Endothelial cell of umbilical vein (primary cell): ENCODE data around the gene PRDM16.

Experiments used
- CTCF ChIP-seq, 2 donors: IDR thresholded peaks; 1 replicate in 1 of 2; 2 replicates in 1 of 2; pipeline ENCODE4 v1.5.1; 2011; ENCODE audit warnings: low read length in 2 of 2, mild to moderate bottlenecking in 2 of 2, moderate library complexity in 2 of 2, control low read depth in 1 of 2, inconsistent platforms in 1 of 2, low read depth in 1 of 2; ENCODE audit not compliant: insufficient read depth in 1 of 2; ENCODE audit errors: extremely low read depth in 1 of 2
- JUN ChIP-seq: IDR thresholded peaks from 2 replicates; pipeline ENCODE4 v1.6.1; 2011; ENCODE audit warnings: borderline replicate concordance, low read depth; ENCODE audit not compliant: insufficient read length, insufficient read depth
- POLR2A ChIP-seq: IDR thresholded peaks from 2 replicates; pipeline ENCODE4 v1.6.1; 2012; ENCODE audit warnings: low read depth, mild to moderate bottlenecking, control low read depth, low read length

DNA sequence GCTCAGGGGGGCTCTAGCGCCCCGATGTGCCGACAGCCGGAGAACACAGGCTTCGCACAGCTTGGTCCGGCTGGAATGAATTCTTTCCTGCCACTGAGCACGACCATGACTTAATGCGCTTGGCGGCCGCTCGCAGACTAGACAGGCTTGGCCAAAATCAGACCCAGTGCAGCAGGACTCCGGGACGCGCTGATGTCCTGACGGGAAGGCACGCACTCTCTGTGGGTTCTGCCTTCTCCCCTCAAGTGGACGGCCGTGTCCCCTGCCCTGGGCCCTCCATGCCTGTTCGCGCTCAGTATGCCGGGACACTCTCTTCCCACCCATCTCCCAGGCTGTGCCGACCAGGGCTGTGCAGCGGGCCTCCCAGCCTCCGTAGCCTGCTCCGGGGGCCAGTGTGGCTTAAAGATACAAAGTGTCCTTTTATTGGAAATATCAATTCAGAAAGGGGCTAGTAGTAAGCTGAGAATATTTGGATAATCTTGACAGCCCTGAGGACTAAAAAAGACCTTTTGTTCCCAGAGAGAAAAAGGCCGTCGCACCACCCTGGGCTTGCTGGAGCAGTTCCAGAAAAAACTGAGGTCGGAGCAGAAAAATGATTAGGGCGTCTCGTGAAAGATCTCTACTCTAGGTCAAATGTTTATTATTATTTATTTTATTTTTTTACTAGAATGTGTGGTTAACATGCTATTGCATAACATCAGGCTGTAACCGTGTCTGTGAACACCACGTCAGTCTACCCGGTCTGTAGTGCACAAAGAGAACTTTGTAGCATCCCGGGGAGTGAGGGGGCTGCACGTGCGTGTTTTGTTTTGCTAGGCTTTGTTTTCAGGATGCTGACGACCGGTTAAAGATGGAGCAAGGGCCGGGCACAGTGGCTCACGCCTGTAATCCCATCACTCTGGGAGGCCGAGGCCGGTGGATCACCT is 297.4 kb downstream of the PRDM16 start:
- TF ChIP-seq POLR2A (no peak), CTCF (IDR thresholded peaks at IDR 0.05; ENCODE audit: extremely low read depth in 1 of 2, insufficient read depth in 1 of 2, low read depth in 1 of 2, low read length in 2 of 2) (no peak), JUN (no peak)
